ES-I3 (cell line): ENCODE results near the gene RNPC3.
A peak's percentile ranks its signal among the peaks of the same experiment; 100 is the strongest.

Source experiments
- H3K36me3 ChIP-seq: 2 replicates; pipeline ENCODE4 v1.6.1; 2013; ENCODE audit warnings: mild to moderate bottlenecking, low read length, control low read depth, moderate library complexity; ENCODE audit not compliant: insufficient read depth
- H3K4me1 ChIP-seq: 2 replicates; pipeline ENCODE4 v1.6.1; 2013; ENCODE audit warnings: mild to moderate bottlenecking, control low read depth, low read length; ENCODE audit not compliant: insufficient read depth
- H3K9ac ChIP-seq: 2 replicates; pipeline ENCODE4 v1.6.1; 2013; ENCODE audit warnings: low read depth, mild to moderate bottlenecking, low read length, moderate library complexity
- H3K9me3 ChIP-seq: 2 replicates; pipeline ENCODE4 v1.6.1; 2013; ENCODE audit warnings: mild to moderate bottlenecking, low read length, moderate library complexity; ENCODE audit not compliant: control insufficient read depth, insufficient read depth

Gene RNPC3, protein sequence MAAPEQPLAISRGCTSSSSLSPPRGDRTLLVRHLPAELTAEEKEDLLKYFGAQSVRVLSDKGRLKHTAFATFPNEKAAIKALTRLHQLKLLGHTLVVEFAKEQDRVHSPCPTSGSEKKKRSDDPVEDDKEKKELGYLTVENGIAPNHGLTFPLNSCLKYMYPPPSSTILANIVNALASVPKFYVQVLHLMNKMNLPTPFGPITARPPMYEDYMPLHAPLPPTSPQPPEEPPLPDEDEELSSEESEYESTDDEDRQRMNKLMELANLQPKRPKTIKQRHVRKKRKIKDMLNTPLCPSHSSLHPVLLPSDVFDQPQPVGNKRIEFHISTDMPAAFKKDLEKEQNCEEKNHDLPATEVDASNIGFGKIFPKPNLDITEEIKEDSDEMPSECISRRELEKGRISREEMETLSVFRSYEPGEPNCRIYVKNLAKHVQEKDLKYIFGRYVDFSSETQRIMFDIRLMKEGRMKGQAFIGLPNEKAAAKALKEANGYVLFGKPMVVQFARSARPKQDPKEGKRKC

GRCh38 chr1:103525607-103526507, at the start of gene RNPC3:
RNPC3 (plus strand) TSS chr1:103525699; CDS start chr1:103526071, 372 bp downstream.
- H3K36me3 ChIP-seq: no peaks in the 10 kb centered on the region
- H3K4me1 ChIP-seq: peaks cover 3% of the 10 kb centered on the region; the same call in 1 of the 2 replicates
- peak within 1 kb of the TSS; percentile 100 for H3K9ac ChIP-seq
- H3K9me3 ChIP-seq: no peaks in the 10 kb centered on the region

GRCh38 chr1:103477101-103477500, 48.4 kb upstream of the RNPC3 start:
- Histone ChIP-seq H3K4me1 (no peaks in the 10 kb centered on the region), H3K36me3 (no peaks in the 10 kb centered on the region), H3K9ac (no peak overlapping the region), H3K9me3 (no peaks in the 10 kb centered on the region)

- Histone ChIP-seq H3K9me3 (no peaks in the 10 kb centered on the region), H3K4me1 (no peaks in the 10 kb centered on the region; the same call in 1 of the 2 replicates), H3K36me3 (no peaks in the 10 kb centered on the region), H3K9ac (no peak overlapping the region)
Measured at GRCh38 chr1:103489935-103490334, 35.6 kb upstream of the RNPC3 start.

DNA sequence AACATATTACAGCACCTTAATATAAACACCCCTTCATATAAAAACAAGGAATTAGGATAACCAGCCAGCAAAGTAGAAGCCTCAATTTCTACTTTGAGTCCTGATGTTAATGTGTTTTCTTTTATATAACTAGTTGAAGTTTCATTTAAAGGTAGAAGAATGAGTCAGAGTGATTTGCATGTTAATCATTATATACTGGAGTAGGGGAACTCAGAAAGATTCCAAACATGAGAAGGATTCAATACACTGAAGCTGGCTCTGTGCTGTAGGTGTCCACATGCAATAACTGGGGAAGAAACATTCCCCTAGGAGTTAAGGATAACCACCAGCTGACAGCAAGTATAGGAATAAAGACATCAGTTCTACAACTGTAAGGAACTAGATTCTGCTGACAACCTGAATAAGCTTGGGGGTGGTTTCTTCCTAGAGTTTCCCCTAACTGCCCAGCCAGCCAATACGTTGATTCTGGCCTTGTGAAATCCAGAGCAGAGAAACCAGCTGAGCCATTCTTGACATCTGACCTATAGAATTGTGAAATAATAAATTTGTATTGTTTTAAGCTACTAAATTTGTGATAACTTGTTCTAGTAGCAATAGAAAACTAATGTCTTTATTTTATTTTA, 33.4 kb upstream of the RNPC3 start:
- Histone ChIP-seq H3K4me1 (no peaks in the 10 kb centered on the region; the same call in 1 of the 2 replicates), H3K9me3 (no peaks in the 10 kb centered on the region), H3K36me3 (no peaks in the 10 kb centered on the region), H3K9ac (no peak overlapping the region)

- Histone ChIP-seq H3K9ac (no peak overlapping the region), H3K9me3 (no peaks in the 10 kb centered on the region), H3K4me1 (no peaks in the 10 kb centered on the region), H3K36me3 (no peaks in the 10 kb centered on the region)
Measured at GRCh38 chr1:103496014-103496635, 29.4 kb upstream of the RNPC3 start.

DNA sequence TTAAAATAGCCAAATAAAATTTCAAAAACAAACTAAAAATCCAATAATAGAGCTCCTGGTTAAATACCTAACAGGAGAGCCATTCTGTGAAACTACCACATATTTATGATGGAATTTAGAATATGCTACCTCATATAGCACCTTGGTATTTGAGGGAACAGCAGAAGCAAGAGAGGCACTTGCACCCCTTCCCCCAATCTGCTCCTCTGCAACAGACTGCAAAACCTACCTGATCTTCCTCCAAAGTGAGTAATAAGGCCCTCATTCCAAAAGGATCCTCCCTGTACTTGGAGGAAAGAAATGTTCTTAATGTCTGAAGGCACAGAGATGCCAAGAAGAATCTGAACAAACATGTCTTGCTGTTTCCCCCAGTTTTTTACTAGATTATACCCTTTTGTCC, 28.1 kb upstream of the RNPC3 start:
- Histone ChIP-seq H3K9ac (no peak overlapping the region), H3K36me3 (no peaks in the 10 kb centered on the region), H3K9me3 (no peaks in the 10 kb centered on the region), H3K4me1 (no peaks in the 10 kb centered on the region)

- no peaks in the 10 kb centered on the region for H3K36me3 ChIP-seq
- H3K4me1 ChIP-seq: no peaks in the 10 kb centered on the region
- H3K9me3 ChIP-seq: no peaks in the 10 kb centered on the region
- no peak overlapping the region for H3K9ac ChIP-seq
Measured at GRCh38 chr1:103509250-103509649, 16.2 kb upstream of the RNPC3 start.

DNA sequence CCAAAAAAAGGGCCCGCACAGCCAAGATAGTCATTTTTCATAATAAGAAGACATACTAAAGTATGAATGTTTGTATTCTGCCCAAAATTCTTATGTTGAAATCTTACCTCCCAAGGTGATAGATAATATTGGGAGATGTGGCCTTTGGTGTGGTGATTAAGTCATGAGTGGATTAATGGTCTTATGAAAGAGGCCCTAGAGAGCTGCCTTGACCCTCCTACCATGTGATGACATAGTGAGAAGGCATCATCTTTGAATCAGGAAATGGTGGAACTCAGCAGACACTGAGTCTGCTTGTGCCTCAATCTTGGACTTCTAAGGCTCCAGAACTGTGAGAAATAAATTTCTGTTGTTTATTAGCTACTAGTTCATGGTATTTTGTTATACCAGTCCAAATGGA, 11.8 kb upstream of the RNPC3 start:
- no peak overlapping the region for H3K9ac ChIP-seq
- no peaks in the 10 kb centered on the region for H3K36me3 ChIP-seq
- H3K9me3 ChIP-seq: no peaks in the 10 kb centered on the region
- H3K4me1 ChIP-seq: no peaks in the 10 kb centered on the region

- Histone ChIP-seq H3K4me1 (no peaks in the 10 kb centered on the region), H3K9me3 (no peaks in the 10 kb centered on the region), H3K36me3 (no peaks in the 10 kb centered on the region), H3K9ac (no peak overlapping the region)
Measured at GRCh38 chr1:103514920-103515503, 10.5 kb upstream of the RNPC3 start.

DNA sequence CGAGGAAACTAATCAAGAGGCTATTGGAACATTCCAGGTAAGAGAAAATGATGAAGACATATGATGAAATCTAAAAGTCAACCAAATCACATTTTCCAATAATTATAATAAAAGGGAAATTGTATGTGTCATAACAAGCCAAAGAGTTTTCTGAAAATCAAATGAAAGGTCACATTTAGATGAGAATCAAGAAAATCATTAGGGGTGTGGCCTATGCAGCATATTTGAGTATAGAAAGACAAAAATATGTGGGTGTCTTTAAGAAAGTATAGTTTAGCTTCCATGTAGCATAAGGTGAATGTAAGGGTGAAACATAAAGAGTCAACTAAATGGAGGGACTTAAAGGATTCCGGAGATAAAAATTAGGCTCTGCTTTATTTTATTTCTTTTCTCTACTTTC, 9.2 kb upstream of the RNPC3 start:
- H3K36me3 ChIP-seq: no peaks in the 10 kb centered on the region
- H3K9me3 ChIP-seq: no peaks in the 10 kb centered on the region
- no peaks in the 10 kb centered on the region for H3K4me1 ChIP-seq
- no peak overlapping the region for H3K9ac ChIP-seq

GRCh38 chr1:103516693-103517092, 8.8 kb upstream of the RNPC3 start:
- Histone ChIP-seq H3K9ac (no peak overlapping the region), H3K4me1 (no peaks in the 10 kb centered on the region), H3K36me3 (no peaks in the 10 kb centered on the region), H3K9me3 (no peaks in the 10 kb centered on the region)

- Histone ChIP-seq H3K4me1 (no peaks in the 10 kb centered on the region), H3K36me3 (no peaks in the 10 kb centered on the region), H3K9ac (no peak overlapping the region), H3K9me3 (no peaks in the 10 kb centered on the region)
Measured at GRCh38 chr1:103517380-103518047, 8.0 kb upstream of the RNPC3 start.

DNA sequence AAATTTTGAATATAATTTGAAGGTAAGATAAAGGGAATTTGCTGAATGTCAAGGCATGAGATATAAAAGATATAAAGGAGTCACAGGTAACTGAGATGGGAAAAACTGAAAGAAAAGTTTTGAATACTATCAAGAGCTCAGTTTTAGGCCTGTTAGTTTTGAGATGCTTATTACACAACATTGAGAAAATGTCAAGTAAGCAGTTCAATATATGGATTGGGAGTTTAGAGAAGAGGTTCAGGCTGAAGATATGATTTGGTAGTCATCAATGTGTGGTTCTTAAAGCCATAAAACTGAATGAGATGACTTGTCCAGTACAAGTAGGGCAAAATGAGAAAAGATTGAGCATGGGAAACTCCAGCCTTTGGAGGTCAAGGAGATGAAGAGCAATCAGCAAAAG, 4.7 kb upstream of the RNPC3 start:
- Histone ChIP-seq H3K9me3 (no peaks in the 10 kb centered on the region), H3K36me3 (no peaks in the 10 kb centered on the region), H3K9ac (no peak overlapping the region), H3K4me1 (no peaks in the 10 kb centered on the region)
